Heart left ventricle (tissue), 16 donors: ENCODE data around the gene MYO19. TPM values are rescaled to one million over a fixed set of nuclear protein-coding genes. Genes with fewer than 3 reads are reported as not detected.

Experiments used
- ATAC-seq, 4 donors: fragments of 200-7000 bp; cut with Tn5 transposase; one replicate each; pipeline ENCODE4 v1.9.1; 2020 to 2022; ENCODE audit warnings: moderate library complexity in 4 of 4, mild to moderate bottlenecking in 3 of 4, moderate number of reproducible peaks in 1 of 4
- DNase-seq, 5 donors: peaks; one replicate each; pipeline ENCODE4 v3.0.0-alpha.2; 2020
- H3K27ac ChIP-seq, 12 donors: fragments of 200-600 bp; sonication (generic) in 4 of 12; one replicate each; pipeline versions ENCODE4 v1.5.0 to v1.8.0; 2016 to 2022; ENCODE audit warnings: mild to moderate bottlenecking in 2 of 12
- H3K27me3 ChIP-seq, 9 donors: fragments of 200-600 bp; sonication (generic) in 2 of 9; one replicate each; pipeline versions ENCODE4 v1.5.1 to v1.8.0; 2016 to 2022; ENCODE audit warnings: mild to moderate bottlenecking in 3 of 9
- H3K36me3 ChIP-seq, 9 donors: fragments of 200-600 bp; sonication (generic) in 2 of 9; one replicate each; pipeline versions ENCODE4 v1.5.0 to v1.8.0; 2018 to 2022; ENCODE audit warnings: mild to moderate bottlenecking in 2 of 9
- H3K4me1 ChIP-seq, 12 donors: fragments of 200-600 bp; sonication (generic) in 4 of 12; one replicate each; pipeline versions ENCODE4 v1.5.0 to v1.8.0; 2016 to 2022; ENCODE audit warnings: mild to moderate bottlenecking in 3 of 12
- H3K4me3 ChIP-seq, 12 donors: fragments of 200-600 bp; sonication (generic) in 4 of 12; one replicate each; pipeline versions ENCODE4 v1.5.0 to v1.8.0; 2017 to 2022; ENCODE audit warnings: mild to moderate bottlenecking in 9 of 12, moderate library complexity in 4 of 12
- H3K9me3 ChIP-seq, 12 donors: fragments of 200-600 bp; sonication (generic) in 4 of 12; one replicate each; pipeline versions ENCODE4 v1.5.0 to v1.8.0; 2016 to 2022; ENCODE audit warnings: mild to moderate bottlenecking in 1 of 12
- CTCF ChIP-seq, 12 donors: fragments of 200-600 bp; sonication (generic) in 4 of 12; IDR thresholded peaks; one replicate each; pipeline versions ENCODE4 v1.5.0 to v1.8.0; 2018 to 2022; ENCODE audit warnings: antibody characterized with exemption in 12 of 12, mild to moderate bottlenecking in 5 of 12
- POLR2A ChIP-seq, 2 donors: fragments of 450-650 bp; IDR thresholded peaks; one replicate each; pipeline ENCODE4 v1.6.1; 2017; ENCODE audit warnings: antibody characterized with exemption in 2 of 2, mild to moderate bottlenecking in 2 of 2, moderate library complexity in 2 of 2
- WGBS, 4 donors: extraction: QIAGEN DNeasy Blood & Tissue Kit in 2 of 4; methylation state at CpG; one replicate each; pipeline versions ENCODE4 v1.1.5 to v1.1.7; 2013 to 2018; 5-methylcytosine and 5-hydroxymethylcytosine counted together
- intact Hi-C, 10 donors: fragments of 100-400 bp; cut with DNase I; formaldehyde crosslinking; loops; one replicate each; pipeline versions ENCODE4 v1.11.1 to v1.14.2; 2022
- polyA plus RNA-seq, 2 donors: library from polyadenylated mRNA; stranded (reverse); fragments of 200-250 nt; gene quantifications; one replicate each; pipeline ENCODE4 v1.2.3, GENCODE V29; 2013
- total RNA-seq, 9 donors: library from RNA; depleted of rRNA in 2 of 9; stranded (reverse); fragments of >200 nt in 2 of 9; fragmentation: NEBNext Ultra II Directional in 3 of 9; extraction: Animal tissue kit (Norgen Biotek cat#: 25700) in 3 of 9; gene quantifications; one replicate each; pipeline versions ENCODE4 v1.1.0 to v1.2.4, GENCODE V29; 2016 to 2023
- donor health status: ischemic (EF 13 %, LVEDD 7.1; RV severe dilation, severe dysfunction).
- donor health status: healthy with polysubstance abuse.
- donor health status: DM: no; HTN: yes; CAD: no.
- donor health status: DM: no; HTN: no; CAD: no.
- donor health status: ischemic (EF 25% LVEDD 6.9; RV normal size, moderate dysfunction).
- donor health status: ischemic (EF 25% LVEDD 5.7; RV mildly dilated, moderate dysfunction).
- donor health status: healthy.
- donor health status: DM: yes; HTN: yes; CAD: no.
- donor health status: ischemic (EF 35%, LVEDD 5.7; RV mildly dilated, moderate dysfunction).
- donor health status: nonischemic (EF 11% LVEDD 7.7; RV severe dilation, severe dysfunction).
- donor health status: DM: yes; HTN: yes; CAD: no.
- donor health status: PGD.
- donor health status: ischemic (EF 29% LVEDD 5.4; RV normal size, mild dysfunction).
- donor health status: nonischemic (EF 23%, LVEDD 6.1; RV moderate dilation, normal function).

The MYO19 gene
- total and polyA plus RNA-seq, 11 donors: 5.8 to 32.7 (median 12.3) TPM

GRCh38 chr17:36463916-36464764 lies 70.5 kb downstream of the MYO19 start:
- H3K36me3 ChIP-seq: no peaks in the 10 kb centered on the region
- no peak for TF ChIP-seq POLR2A (IDR thresholded peaks at IDR 0.05)
- no peak for TF ChIP-seq CTCF (IDR thresholded peaks at IDR 0.05)
- H3K4me1 ChIP-seq: peaks cover 0 to 11% (median 0%) of the 10 kb centered on the region in 12 donors
- H3K27ac ChIP-seq: no peak overlapping the region
- H3K4me3 ChIP-seq: no peak overlapping the region
- 8 to 14% (median 12%) methylated on average over 19 to 54 of the region's 54 CpGs for WGBS, 4 donors
- DNase-seq (peak; percentile 44 to 69 (median 52)), ATAC-seq (peak; percentile 82 to 97 (median 94))
- intact Hi-C loops: no loop called here
- peaks cover 4 to 61% (median 28%) of the 10 kb centered on the region in 9 donors for H3K27me3 ChIP-seq
- no peaks in the 10 kb centered on the region for H3K9me3 ChIP-seq

DNA sequence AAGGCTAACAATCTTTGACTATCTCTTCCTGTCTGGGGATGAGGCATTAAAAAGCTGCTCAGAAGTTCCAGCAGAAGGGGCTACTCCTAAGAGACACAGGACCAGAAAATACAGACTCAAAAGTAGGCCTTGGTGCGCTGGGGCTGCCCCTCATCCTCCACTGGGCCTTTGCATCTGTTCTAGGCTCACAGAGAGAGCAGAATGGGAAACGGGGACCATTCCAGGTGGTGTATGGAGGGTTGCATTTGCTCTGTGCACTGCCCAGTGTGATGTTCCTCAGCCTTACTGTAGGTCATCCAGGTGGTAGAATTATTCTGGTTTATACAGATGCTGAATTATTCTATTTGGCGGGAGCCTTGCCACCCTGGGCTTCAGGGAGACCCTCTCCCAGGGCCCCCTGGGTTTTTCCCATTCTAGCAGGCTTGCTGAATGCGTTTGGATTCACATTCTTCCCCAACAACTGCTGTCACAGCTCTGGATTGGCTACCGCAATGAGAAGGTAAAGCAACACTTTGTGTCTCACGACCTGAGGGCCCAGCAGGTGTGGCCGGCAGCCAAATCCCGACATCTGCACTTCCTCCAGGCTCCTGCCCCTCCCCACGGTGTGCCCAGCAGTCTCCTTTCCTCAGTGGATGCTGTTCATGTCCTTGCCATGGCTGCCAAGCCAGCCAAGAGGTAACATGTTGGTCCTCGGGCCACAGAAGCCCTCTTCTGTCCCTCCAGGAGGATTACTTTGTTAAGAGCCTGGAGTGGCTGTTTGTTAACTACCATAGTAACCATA lies 73.1 kb downstream of the MYO19 start:
- no peak for ATAC-seq
- H3K4me1 ChIP-seq: peaks cover 0 to 11% (median 0%) of the 10 kb centered on the region in 12 donors
- H3K27ac ChIP-seq: no peak overlapping the region
- intact Hi-C loops: no loop called here
- H3K27me3 ChIP-seq: peaks cover 2 to 49% (median 21%) of the 10 kb centered on the region in 9 donors
- TF ChIP-seq CTCF (IDR thresholded peaks at IDR 0.05) (no peak), POLR2A (IDR thresholded peaks at IDR 0.05) (no peak)
- no peak overlapping the region for H3K4me3 ChIP-seq
- H3K9me3 ChIP-seq: no peaks in the 10 kb centered on the region
- no peaks in the 10 kb centered on the region for H3K36me3 ChIP-seq
- DNase-seq: no peak
- 51 to 66% (median 58%) methylated on average over 10 of the region's 10 CpGs for WGBS, 4 donors

- TF ChIP-seq POLR2A (IDR thresholded peaks at IDR 0.05) (no peak), CTCF (IDR thresholded peaks at IDR 0.05) (no peak)
- DNase-seq: no peak
- Histone ChIP-seq H3K27me3 (peaks cover 0 to 41% (median 15%) of the 10 kb centered on the region in 9 donors), H3K36me3 (no peaks in the 10 kb centered on the region), H3K4me3 (no peak overlapping the region), H3K4me1 (peaks cover 0 to 11% (median 0%) of the 10 kb centered on the region in 12 donors), H3K27ac (no peak overlapping the region), H3K9me3 (no peaks in the 10 kb centered on the region)
- intact Hi-C loops: no loop called here
- no peak for ATAC-seq
- WGBS, 4 donors: 50 to 67% (median 62%) methylated on average over 5 of the region's 5 CpGs
Observed at GRCh38 chr17:36460265-36460937, 74.3 kb downstream of the MYO19 start.
